ENCODE data around the gene PLEKHA8. TPM values are rescaled to one million over a fixed set of nuclear protein-coding genes. Genes with fewer than 3 reads are reported as not detected.

PLEKHA8 gene
- total RNA-seq, 1 donor from 2014 or later, result 19.5 TPM

DNA sequence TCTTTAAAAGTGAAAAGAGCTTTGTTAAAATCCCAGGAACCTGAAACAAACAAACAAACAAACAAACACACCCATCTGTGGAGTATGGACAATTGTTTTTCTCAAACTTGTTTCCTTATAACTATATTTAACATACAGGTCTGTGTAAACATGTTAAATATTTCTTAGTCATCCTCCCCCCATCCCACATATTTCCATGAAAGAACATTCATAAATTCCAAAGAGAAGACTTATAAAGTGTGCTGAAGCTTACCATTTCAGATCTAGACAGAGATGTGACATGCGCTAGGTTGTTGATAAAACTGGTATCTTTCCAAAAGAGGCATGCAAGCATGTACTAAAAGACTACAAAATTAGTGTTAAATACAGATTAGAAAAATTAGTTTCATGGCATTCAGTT, 8.3 kb upstream of the PLEKHA8 start:
- H3K27me3 Mint-ChIP-seq (ENCODE audit: unreplicated experiment), result no peaks in the 10 kb centered on the region
- no peak for DNase-seq (ENCODE audit: extremely low spot score, unreplicated experiment)
- peak overlapping the region; percentile 35 for H3K27ac Mint-ChIP-seq (ENCODE audit: unreplicated experiment)
- peaks cover 4% of the 10 kb centered on the region for H3K36me3 Mint-ChIP-seq (ENCODE audit: unreplicated experiment)
- H3K4me1 Mint-ChIP-seq (ENCODE audit: unreplicated experiment), result peaks cover 26% of the 10 kb centered on the region
- TF ChIP-seq, protein P1, sequence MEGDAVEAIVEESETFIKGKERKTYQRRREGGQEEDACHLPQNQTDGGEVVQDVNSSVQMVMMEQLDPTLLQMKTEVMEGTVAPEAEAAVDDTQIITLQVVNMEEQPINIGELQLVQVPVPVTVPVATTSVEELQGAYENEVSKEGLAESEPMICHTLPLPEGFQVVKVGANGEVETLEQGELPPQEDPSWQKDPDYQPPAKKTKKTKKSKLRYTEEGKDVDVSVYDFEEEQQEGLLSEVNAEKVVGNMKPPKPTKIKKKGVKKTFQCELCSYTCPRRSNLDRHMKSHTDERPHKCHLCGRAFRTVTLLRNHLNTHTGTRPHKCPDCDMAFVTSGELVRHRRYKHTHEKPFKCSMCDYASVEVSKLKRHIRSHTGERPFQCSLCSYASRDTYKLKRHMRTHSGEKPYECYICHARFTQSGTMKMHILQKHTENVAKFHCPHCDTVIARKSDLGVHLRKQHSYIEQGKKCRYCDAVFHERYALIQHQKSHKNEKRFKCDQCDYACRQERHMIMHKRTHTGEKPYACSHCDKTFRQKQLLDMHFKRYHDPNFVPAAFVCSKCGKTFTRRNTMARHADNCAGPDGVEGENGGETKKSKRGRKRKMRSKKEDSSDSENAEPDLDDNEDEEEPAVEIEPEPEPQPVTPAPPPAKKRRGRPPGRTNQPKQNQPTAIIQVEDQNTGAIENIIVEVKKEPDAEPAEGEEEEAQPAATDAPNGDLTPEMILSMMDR (IDR thresholded peaks at IDR 0.05), result no peak
- no peaks in the 10 kb centered on the region for H3K9me3 Mint-ChIP-seq (ENCODE audit: unreplicated experiment)
- H3K4me3 Mint-ChIP-seq (ENCODE audit: unreplicated experiment), result no peak overlapping the region

DNA sequence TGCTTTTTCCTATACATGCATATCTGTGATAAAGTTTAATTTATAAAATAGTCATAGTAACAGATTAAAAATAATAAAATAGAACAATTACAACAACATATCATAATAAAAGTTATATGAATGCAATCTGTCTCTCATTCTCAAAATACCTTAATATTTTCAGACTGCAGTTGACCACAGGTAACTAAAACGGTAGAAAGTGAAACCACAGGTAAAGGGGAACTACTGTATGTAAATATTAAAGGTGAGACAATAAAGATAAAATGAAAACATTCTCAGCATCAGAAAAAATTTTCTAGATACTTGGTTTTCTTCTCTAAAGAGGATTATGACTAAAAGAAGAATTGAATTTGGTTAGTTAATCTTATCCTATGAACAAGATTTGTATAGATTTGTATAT, 7.7 kb upstream of the PLEKHA8 start:
- Mint-ChIP-seq H3K27me3 (ENCODE audit: unreplicated experiment) (no peaks in the 10 kb centered on the region), H3K4me1 (ENCODE audit: unreplicated experiment) (peaks cover 32% of the 10 kb centered on the region), H3K9me3 (ENCODE audit: unreplicated experiment) (no peaks in the 10 kb centered on the region), H3K4me3 (ENCODE audit: unreplicated experiment) (no peak overlapping the region), H3K27ac (ENCODE audit: unreplicated experiment) (no peak overlapping the region), H3K36me3 (ENCODE audit: unreplicated experiment) (peaks cover 4% of the 10 kb centered on the region)
- TF ChIP-seq, protein P1 (IDR thresholded peaks at IDR 0.05), result no peak
- DNase-seq (ENCODE audit: extremely low spot score, unreplicated experiment), result no peak

DNA sequence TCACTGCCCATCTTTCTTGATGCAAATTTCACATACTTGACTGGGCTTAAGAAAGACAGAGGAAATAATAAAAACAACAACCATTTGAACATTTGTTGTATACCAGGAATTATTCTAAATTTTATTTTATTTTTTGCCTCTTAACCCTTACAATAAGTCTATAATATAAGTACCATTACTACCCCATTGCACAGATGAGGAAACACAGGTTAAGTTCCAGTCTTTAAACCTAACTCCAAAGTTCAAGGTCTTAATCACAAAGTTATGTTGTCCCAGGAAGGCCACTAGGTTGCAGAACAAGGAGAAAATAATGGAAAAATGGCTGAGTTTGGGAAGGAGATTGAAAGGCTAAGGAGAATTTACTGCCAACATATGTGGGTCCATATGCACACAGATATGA, 5.2 kb upstream of the PLEKHA8 start:
- H3K4me1 Mint-ChIP-seq (ENCODE audit: unreplicated experiment), result peaks cover 46% of the 10 kb centered on the region
- TF ChIP-seq, protein P1 (IDR thresholded peaks at IDR 0.05), result no peak
- H3K4me3 Mint-ChIP-seq (ENCODE audit: unreplicated experiment), result no peak overlapping the region
- no peaks in the 10 kb centered on the region for H3K36me3 Mint-ChIP-seq (ENCODE audit: unreplicated experiment)
- no peaks in the 10 kb centered on the region for H3K9me3 Mint-ChIP-seq (ENCODE audit: unreplicated experiment)
- H3K27me3 Mint-ChIP-seq (ENCODE audit: unreplicated experiment), result no peaks in the 10 kb centered on the region
- DNase-seq (ENCODE audit: extremely low spot score, unreplicated experiment), result no peak
- no peak overlapping the region for H3K27ac Mint-ChIP-seq (ENCODE audit: unreplicated experiment)

DNA sequence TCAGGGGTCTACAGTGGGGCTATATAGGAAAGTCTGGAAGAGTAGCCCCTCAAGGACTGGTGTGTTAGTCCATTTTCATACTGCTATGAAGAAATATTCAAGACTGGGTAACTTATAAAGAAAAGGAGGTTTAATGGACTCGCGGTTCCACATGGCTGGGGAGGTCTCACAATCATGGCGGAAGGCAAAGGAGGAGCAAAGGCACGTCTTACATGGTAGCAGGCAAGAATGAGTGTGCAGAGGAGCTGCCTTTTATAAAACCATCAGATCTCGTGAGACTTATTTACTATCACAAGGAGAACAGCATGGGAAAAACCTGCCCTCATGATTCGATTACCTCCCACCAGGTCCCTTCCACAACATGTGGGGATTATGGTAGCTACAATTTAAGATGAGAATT, 4.7 kb upstream of the PLEKHA8 start:
- TF ChIP-seq, protein P1 (IDR thresholded peaks at IDR 0.05), result no peak
- peaks cover 47% of the 10 kb centered on the region for H3K4me1 Mint-ChIP-seq (ENCODE audit: unreplicated experiment)
- no peaks in the 10 kb centered on the region for H3K36me3 Mint-ChIP-seq (ENCODE audit: unreplicated experiment)
- no peak for DNase-seq (ENCODE audit: extremely low spot score, unreplicated experiment)
- no peaks in the 10 kb centered on the region for H3K9me3 Mint-ChIP-seq (ENCODE audit: unreplicated experiment)
- H3K4me3 Mint-ChIP-seq (ENCODE audit: unreplicated experiment), result peak overlapping the region; percentile 28
- H3K27ac Mint-ChIP-seq (ENCODE audit: unreplicated experiment), result no peak overlapping the region
- no peaks in the 10 kb centered on the region for H3K27me3 Mint-ChIP-seq (ENCODE audit: unreplicated experiment)

DNA sequence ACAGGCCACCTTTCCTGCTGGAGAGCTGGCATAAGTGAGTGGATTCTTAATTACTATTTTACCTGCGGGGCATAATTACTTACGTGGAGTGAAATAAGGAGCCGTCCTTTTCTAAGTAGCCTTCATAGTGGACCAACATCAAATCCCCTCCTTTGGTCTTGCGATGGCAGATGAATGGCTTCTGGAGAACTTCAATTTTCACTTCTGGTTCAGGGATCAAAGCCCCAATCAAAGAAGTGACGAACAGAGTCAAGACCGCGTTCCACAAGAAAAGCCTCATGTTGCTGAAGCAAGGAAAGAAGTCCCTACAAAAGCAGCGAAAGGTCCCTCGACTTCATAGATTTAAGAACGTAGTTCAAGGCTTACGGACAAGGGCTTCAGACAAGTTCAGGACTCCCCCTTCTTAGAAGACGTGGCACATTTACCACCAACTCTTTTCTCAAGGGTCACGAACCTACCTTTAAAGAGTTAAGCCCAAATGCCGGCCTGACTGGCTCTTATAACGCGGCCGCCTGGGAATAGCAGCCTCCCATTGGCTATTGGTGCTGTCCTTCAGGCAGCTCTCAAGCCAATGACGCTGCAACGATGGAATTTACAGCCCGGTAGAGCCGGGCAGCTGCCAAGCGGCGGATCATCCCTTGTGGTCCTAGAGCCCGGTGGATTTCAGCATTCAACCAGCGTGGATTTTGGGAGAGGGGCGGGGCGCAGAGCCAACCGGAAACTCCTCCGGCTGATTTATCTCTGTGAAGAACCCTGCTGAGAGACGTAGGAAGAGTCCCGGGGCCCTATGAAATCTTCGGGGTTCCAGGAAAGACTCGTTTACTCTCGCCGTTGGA, 1.8 kb upstream of the PLEKHA8 start, which contains the start of gene FKBP14:
Gene FKBP14 (minus strand): TSS at position 474 of the 836 bp plus-strand sequence. CDS start 194 bp downstream, at position 280.
- peak within 1 kb of the TSS; percentile 88 for H3K27ac Mint-ChIP-seq (ENCODE audit: unreplicated experiment)
- H3K4me3 Mint-ChIP-seq (ENCODE audit: unreplicated experiment), result no peak within 1 kb of the TSS
- no peaks in the 10 kb centered on the region for H3K27me3 Mint-ChIP-seq (ENCODE audit: unreplicated experiment)
- no peaks in the 10 kb centered on the region for H3K9me3 Mint-ChIP-seq (ENCODE audit: unreplicated experiment)
- peaks cover 39% of the 10 kb centered on the region for H3K4me1 Mint-ChIP-seq (ENCODE audit: unreplicated experiment)
- DNase-seq (ENCODE audit: extremely low spot score, unreplicated experiment), result peak; percentile 97
- TF ChIP-seq, protein P1 (IDR thresholded peaks at IDR 0.05), result no peak
- no peaks in the 10 kb centered on the region for H3K36me3 Mint-ChIP-seq (ENCODE audit: unreplicated experiment)

Data from osteocyte (in vitro differentiated cells).